ENCODE measurements around the gene ALAD.
A peak's percentile ranks its signal among the peaks of the same experiment; 100 is the strongest.

ALAD gene

DNA sequence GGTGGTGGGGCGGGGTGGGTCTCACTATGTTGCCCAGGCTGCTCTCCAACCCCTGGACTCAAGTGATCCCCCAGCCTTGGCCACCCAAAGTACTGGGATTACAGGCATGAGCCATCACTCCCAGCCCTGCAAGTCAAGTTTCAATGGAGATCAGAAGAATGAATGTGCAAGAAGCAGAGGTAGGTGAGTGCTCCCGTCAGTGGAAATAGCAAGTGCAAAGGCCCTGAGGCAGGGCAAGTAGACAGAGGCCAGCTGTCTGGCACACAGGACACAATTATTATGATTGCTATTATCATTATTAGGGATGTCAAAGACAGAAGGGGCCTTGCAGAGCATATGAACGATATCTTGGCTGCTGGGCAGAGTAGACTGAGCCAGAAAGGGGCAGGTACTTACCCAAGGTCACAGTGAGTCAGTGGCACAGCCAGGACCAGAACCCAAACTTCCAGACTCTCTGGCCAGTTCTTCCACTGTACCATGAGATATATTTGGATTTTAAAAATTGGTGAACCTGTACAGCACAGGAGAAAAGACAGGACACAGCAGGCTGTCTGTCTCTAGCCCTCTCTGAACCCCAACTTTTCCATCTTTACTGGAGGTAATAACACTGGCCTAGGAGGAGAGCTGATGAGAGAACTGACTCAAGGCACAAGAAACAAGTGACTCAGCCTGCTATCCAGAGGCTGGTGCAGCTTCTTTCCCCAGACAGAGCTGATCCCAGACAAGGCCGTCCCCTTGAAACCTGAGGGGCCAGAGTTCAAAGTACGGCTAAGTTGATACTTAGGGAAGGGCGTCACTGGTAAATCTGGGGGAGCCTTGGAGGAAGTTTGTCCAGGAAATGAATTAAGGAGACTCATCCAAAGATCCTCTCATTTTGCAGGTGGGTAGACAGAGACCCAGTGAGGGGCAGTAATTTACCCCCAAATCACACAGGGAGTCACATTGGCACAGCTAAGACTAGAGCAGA lies 25.7 kb downstream of the ALAD start:
- Histone ChIP-seq H3K9me3 (ENCODE audit: insufficient read depth, low read length) (no peaks in the 10 kb centered on the region), H3K79me2 (ENCODE audit: low read length) (peaks cover 11% of the 10 kb centered on the region), H3K27me3 (ENCODE audit: low read depth, low read length) (no peaks in the 10 kb centered on the region), H3K27ac (ENCODE audit: low read length) (no peak overlapping the region), H4K20me1 (ENCODE audit: insufficient read depth, low read length) (no peaks in the 10 kb centered on the region; the same call in 1 of the 2 replicates), H2AFZ (ENCODE audit: low read depth, low read length) (no peak overlapping the region), H3K4me1 (ENCODE audit: low read length) (peaks cover 32% of the 10 kb centered on the region), H3K9ac (ENCODE audit: low read length) (no peak overlapping the region), H3K36me3 (replicated peaks; ENCODE audit: low read depth, low read length) (peaks cover 32% of the 10 kb centered on the region), H3K4me3 (ENCODE audit: low read length) (peak overlapping the region; percentile 88), H3K4me2 (ENCODE audit: low read length) (peak overlapping the region; percentile 60)
- TF ChIP-seq, protein P1, sequence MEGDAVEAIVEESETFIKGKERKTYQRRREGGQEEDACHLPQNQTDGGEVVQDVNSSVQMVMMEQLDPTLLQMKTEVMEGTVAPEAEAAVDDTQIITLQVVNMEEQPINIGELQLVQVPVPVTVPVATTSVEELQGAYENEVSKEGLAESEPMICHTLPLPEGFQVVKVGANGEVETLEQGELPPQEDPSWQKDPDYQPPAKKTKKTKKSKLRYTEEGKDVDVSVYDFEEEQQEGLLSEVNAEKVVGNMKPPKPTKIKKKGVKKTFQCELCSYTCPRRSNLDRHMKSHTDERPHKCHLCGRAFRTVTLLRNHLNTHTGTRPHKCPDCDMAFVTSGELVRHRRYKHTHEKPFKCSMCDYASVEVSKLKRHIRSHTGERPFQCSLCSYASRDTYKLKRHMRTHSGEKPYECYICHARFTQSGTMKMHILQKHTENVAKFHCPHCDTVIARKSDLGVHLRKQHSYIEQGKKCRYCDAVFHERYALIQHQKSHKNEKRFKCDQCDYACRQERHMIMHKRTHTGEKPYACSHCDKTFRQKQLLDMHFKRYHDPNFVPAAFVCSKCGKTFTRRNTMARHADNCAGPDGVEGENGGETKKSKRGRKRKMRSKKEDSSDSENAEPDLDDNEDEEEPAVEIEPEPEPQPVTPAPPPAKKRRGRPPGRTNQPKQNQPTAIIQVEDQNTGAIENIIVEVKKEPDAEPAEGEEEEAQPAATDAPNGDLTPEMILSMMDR (IDR thresholded peaks at IDR 0.05; ENCODE audit: low read depth, low read length): no peak
- TF ChIP-seq EZH2phosphoT487 (IDR thresholded peaks at IDR 0.05; ENCODE audit: low read depth): no peak

DNA sequence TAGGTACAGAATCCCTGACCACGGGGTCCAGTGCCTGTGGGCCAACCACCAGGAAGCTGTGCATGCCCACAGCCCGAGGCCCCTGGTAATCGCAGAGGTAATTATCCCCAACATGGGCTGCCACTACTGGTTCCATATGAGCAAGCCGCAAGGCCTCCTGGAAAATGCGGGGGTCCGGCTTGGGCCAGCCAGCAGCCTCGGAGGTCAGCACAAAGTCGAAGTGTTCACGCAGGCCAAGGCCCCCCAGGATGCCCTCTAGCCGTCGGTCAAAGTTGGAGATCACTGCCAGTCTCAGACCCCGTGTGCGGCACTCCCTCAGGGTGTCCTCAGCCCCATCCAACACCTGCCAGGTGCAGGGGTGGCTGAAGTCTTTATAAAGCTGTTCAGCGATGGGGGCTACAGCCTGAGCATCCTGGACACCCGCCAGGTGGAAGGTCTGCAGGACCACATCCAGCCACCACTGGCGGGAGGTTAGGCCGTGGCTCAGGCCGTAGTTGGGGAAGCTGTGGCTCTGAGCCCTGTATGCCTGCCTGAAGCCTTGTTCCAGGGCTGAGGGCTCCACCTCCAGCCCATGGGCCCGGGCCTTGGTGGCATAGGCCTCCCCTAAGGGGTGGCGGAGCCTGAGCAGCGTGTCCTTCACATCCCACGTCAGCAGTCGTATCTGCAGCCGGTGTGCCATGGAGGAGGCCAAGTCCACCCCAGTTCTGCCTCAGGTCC lies 27.2 kb downstream of the ALAD start:
- H4K20me1 ChIP-seq (ENCODE audit: insufficient read depth, low read length): no peaks in the 10 kb centered on the region; the same call in 1 of the 2 replicates
- no peak overlapping the region for H3K9ac ChIP-seq (ENCODE audit: low read length)
- H3K79me2 ChIP-seq (ENCODE audit: low read length): peaks cover 11% of the 10 kb centered on the region
- H3K4me1 ChIP-seq (ENCODE audit: low read length): peaks cover 17% of the 10 kb centered on the region
- no peak overlapping the region for H3K4me2 ChIP-seq (ENCODE audit: low read length)
- no peaks in the 10 kb centered on the region for H3K27me3 ChIP-seq (ENCODE audit: low read depth, low read length)
- H3K9me3 ChIP-seq (ENCODE audit: insufficient read depth, low read length): no peaks in the 10 kb centered on the region
- H2AFZ ChIP-seq (ENCODE audit: low read depth, low read length): no peak overlapping the region
- no peak overlapping the region for H3K27ac ChIP-seq (ENCODE audit: low read length)
- H3K4me3 ChIP-seq (ENCODE audit: low read length): no peak overlapping the region
- peaks cover 32% of the 10 kb centered on the region for H3K36me3 ChIP-seq (replicated peaks; ENCODE audit: low read depth, low read length)
- TF ChIP-seq, protein P1 (IDR thresholded peaks at IDR 0.05; ENCODE audit: low read depth, low read length): no peak
- TF ChIP-seq EZH2phosphoT487 (IDR thresholded peaks at IDR 0.05; ENCODE audit: low read depth): no peak

DNA sequence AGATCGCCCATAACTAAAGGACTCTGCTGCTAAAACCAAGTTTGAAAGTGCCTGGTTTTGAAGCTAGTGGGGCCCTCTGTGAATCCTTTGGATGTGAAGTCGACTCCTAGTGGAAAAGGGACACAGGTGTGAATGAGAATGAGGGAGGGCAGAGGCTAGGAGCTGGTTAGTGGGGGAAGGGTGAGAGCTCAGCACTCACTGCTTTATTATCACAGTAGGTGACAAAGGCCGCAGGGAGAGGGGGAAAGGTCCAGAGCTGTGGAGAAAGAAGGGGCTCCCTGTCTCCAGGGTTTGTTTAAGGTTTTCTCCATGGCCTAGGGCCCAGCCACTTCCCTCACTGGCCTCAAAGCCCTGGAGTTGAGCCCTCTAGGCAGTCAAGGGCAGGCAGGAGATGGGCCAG lies 27.8 kb downstream of the ALAD start:
- H4K20me1 ChIP-seq (ENCODE audit: insufficient read depth, low read length): no peaks in the 10 kb centered on the region; the same call in 1 of the 2 replicates
- no peak overlapping the region for H3K27ac ChIP-seq (ENCODE audit: low read length)
- no peak for TF ChIP-seq EZH2phosphoT487 (IDR thresholded peaks at IDR 0.05; ENCODE audit: low read depth)
- TF ChIP-seq, protein P1 (IDR thresholded peaks at IDR 0.05; ENCODE audit: low read depth, low read length): no peak
- H3K9ac ChIP-seq (ENCODE audit: low read length): no peak overlapping the region
- no peak overlapping the region for H3K4me2 ChIP-seq (ENCODE audit: low read length)
- H2AFZ ChIP-seq (ENCODE audit: low read depth, low read length): no peak overlapping the region
- no peaks in the 10 kb centered on the region for H3K9me3 ChIP-seq (ENCODE audit: insufficient read depth, low read length)
- H3K27me3 ChIP-seq (ENCODE audit: low read depth, low read length): no peaks in the 10 kb centered on the region
- H3K4me3 ChIP-seq (ENCODE audit: low read length): no peak overlapping the region
- H3K4me1 ChIP-seq (ENCODE audit: low read length): peaks cover 12% of the 10 kb centered on the region; the same call in 1 of the 2 replicates
- peaks cover 11% of the 10 kb centered on the region for H3K79me2 ChIP-seq (ENCODE audit: low read length)
- H3K36me3 ChIP-seq (replicated peaks; ENCODE audit: low read depth, low read length): peaks cover 32% of the 10 kb centered on the region

DNA sequence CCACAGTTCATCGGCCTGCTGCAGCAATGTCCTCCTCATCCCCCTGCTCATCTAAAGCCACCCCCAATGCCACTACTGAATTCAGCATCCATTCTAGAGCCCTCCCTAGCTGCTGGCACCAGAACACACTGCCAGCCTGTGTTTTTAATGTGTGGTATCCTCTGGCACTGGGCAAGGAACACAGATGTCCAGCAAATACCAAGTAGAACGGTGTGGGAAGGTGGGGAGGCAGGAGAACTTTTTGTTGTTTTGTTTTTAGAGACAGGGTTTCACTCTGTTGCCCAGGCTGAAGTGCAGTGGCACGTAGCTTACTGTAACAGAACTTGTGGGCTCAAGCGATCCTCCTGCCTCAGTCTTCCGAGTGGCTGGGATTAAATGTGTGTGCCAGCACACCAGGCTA lies 29.0 kb downstream of the ALAD start:
- H3K79me2 ChIP-seq (ENCODE audit: low read length): peaks cover 11% of the 10 kb centered on the region
- no peak overlapping the region for H3K4me2 ChIP-seq (ENCODE audit: low read length)
- no peak overlapping the region for H3K4me3 ChIP-seq (ENCODE audit: low read length)
- no peaks in the 10 kb centered on the region for H3K9me3 ChIP-seq (ENCODE audit: insufficient read depth, low read length)
- peaks cover 32% of the 10 kb centered on the region for H3K36me3 ChIP-seq (replicated peaks; ENCODE audit: low read depth, low read length)
- H3K27me3 ChIP-seq (ENCODE audit: low read depth, low read length): no peaks in the 10 kb centered on the region
- no peak overlapping the region for H3K9ac ChIP-seq (ENCODE audit: low read length)
- peaks cover 4% of the 10 kb centered on the region; the same call in 1 of the 2 replicates for H3K4me1 ChIP-seq (ENCODE audit: low read length)
- H2AFZ ChIP-seq (ENCODE audit: low read depth, low read length): no peak overlapping the region
- H3K27ac ChIP-seq (ENCODE audit: low read length): no peak overlapping the region
- TF ChIP-seq EZH2phosphoT487 (IDR thresholded peaks at IDR 0.05; ENCODE audit: low read depth): no peak
- TF ChIP-seq, protein P1 (IDR thresholded peaks at IDR 0.05; ENCODE audit: low read depth, low read length): no peak
- H4K20me1 ChIP-seq (ENCODE audit: insufficient read depth, low read length): no peaks in the 10 kb centered on the region; the same call in 1 of the 2 replicates

All from OCI-LY3 (cell line).